ENCODE results near the gene NTSR2.
"Not testable (repeated sequence)": the region's sequence is repeated elsewhere in the genome, so short reads cannot be mapped to it uniquely, and the experiment has no call there.

The NTSR2 gene

DNA sequence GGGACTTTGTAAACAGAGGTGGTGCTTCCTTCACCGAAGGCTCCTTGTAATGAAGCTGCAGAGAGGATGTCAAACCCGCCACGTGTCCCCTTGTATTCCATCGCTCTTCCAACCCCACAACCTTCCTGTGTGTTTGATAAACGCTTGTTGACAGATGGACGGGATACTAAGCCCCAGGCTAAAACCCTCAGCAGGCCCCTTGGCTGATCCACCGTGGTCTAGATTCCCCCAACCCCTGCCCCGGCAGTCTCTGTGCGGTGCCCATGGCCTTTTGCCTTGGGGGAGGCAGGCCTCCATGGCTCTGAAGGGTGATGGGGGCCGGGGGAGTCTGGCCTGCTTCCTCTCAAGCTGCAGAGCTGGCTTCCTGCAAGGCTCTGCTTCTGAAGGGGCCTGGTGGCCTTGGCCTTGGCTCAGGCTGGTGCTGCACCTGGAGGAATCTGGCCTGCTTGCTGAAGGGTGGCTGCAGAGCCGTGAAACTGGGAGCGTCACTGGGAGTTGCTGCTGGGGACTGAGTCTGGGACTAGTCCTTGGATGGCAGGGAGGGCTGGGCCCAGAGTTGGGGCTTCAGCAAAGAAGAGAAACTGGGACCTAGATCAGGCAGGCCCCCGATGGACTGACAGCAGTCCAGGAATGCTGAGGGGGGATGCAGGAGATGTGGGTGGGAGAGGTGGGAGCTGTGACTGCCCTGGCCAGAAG lies 9.6 kb upstream of the NTSR2 start:
- DNase-seq: peak in 1 of 2 experiments; percentile 68

GRCh38 chr2:11679016-11679415 lies 9.0 kb upstream of the NTSR2 start:
- DNase-seq: no peak

DNA sequence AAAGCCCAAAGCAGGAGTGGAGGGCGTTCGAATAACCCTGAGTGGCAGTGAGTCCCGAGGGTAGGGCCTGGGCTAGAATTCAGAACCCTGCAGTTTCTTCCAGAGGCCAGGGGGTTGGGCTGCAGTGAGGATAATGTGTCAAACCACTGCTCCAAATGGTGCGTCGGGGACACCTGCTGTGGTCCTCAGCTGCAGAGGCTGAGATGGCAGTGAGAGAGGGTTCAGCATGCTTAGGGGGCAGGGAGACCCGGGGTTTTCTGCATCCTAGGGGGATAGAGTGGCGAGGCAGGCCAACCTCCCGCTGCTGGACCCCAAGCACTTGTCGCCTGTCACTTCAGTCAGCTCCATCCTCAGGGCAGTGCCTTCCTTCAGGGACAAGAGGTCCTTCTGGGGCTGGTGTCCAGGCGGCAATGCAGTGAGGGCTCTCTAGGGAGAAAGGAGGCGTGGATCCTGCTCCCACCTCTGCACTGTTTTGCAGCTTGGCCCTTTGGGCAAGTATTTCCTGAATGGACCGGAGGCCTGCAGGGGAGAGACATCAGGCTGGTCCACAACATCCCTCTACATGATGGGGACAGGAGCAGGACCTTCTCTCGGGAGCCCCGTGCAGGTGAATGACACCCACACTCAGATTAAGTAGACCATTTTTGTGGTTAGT lies 8.4 kb upstream of the NTSR2 start:
- no peak for DNase-seq

- no peak for DNase-seq
Measured at GRCh38 chr2:11677136-11678055, 7.4 kb upstream of the NTSR2 start.

DNA sequence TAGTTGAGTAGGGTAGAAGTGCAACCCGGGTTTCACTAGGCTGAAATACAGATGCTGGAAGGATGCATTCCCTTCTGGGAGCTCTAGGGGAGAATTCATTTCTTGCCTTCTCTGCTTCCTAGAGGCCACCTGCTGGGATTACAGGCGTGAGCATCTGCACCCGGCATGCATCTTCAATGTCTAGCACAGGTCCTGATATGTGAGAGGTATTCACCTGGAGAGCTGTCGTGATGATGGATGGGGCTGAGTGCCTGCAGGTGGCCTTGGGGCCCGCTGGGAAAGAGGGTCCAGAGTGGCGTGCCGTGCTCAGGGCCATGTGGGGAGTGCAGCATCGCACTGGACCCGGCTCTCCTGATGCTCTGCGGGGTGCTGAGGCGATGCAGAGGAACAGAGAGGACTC lies 6.6 kb upstream of the NTSR2 start:
- no peak for DNase-seq

- DNase-seq: no peak
Measured at GRCh38 chr2:11675423-11676112, 5.6 kb upstream of the NTSR2 start.

DNA sequence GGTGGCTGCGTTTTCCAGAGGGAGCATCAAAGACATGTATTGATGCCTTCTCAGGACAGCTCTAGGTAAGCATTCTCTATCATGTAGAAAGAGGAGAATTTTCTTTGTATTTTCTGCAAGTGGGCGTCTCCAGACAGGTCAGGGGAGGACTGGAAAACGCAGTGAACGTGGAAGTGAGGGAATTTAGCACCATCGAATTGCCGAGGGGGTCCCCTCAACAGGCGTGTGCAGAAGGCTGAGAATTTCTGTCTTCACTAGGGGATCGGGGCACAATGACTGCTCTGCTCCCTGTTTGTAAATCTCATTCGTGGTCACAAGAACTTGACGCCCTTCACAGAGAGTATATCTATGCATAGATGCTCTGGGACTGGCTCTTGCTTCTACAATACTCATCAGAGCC lies 5.0 kb upstream of the NTSR2 start:
- no peak for DNase-seq

DNA sequence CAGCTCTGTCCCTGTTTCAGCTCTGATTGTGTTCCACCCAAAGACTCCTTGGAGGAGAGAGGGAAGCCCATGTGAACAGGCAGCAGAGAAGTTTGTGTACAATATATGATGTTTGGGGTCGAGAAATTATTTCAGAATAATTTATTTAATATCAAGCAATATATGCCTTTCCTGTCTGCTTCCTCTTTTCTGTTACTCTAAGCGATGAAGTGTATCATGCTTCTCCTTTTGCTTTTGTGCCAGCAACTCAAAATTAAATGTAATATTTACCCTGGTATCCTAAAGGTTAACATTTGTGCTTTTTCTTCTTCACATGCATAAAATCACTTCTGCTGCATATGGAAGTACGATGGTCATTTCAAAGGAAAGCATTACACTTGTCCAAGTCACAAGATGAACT lies 2.4 kb upstream of the NTSR2 start:
- no peak for DNase-seq

GRCh38 chr2:11667866-11668637 lies 1.9 kb downstream of the NTSR2 start:
- no peak for DNase-seq

GRCh38 chr2:11667194-11667593 lies 2.8 kb downstream of the NTSR2 start:
- DNase-seq: no peak

DNA sequence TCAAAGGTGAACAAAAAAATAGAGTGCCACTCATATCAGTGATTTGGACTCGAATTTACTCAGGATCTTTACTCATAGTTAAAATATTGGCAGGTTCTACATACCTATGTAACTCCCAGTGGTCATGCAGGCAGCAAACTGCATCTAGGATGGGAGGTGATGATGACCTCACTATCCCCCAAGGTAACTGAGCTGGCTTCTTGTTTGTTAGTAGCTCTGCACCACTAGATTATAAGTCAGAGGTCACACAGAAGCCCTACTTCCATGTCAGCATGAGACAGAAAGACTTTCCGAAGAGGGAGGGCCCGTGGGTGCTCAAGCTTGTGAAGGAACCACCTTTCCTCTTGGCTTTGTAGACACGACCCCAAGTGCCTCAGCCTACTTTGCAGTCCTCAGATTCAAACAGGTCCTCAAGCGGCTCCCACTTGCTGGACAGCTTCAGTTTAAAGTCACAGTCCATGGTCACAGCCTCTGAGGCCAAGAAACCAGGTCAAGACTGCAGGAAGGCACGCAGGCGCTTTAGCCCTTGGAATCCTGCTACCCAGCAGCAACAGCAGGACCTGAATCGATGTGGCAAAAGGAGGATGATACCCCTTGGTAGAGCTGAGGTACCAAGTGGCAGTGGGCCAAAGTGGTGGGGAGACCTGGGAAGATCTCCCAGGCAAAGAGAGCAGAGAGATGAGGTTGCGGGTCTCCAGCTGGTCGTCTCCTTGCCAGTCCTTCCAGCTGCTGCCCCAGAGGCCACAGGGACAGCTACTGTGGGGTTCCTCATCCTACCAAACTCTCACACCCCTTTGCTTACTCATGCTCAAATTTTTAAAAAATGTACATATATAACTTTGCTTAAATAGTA lies 4.3 kb downstream of the NTSR2 start:
- no peak for DNase-seq

- no peak for DNase-seq
Measured at GRCh38 chr2:11665028-11665427, 5.0 kb downstream of the NTSR2 start.

- no peak for DNase-seq
Measured at GRCh38 chr2:11663427-11663826, 6.6 kb downstream of the NTSR2 start.

DNA sequence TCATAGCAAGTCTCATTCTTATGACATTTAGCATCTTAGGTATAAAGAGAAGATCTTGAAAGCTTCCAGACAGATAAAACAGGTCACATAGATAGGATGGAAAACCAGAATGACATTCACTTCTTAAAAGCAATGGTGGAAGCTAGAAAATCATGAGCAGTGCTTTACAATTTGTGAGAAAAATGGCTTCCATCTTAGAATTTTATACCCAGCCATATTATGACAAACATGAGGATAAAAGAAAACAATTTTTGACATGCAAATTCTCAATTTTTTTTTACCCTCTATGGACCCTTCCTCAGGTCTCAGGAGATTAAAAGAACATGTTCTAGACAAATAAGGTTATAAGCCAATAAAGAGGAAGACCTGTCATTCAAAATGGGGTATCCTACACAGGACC lies 7.1 kb downstream of the NTSR2 start:
- no peak for DNase-seq

- no peak for DNase-seq
Measured at GRCh38 chr2:11661891-11662435, 8.0 kb downstream of the NTSR2 start.

DNA sequence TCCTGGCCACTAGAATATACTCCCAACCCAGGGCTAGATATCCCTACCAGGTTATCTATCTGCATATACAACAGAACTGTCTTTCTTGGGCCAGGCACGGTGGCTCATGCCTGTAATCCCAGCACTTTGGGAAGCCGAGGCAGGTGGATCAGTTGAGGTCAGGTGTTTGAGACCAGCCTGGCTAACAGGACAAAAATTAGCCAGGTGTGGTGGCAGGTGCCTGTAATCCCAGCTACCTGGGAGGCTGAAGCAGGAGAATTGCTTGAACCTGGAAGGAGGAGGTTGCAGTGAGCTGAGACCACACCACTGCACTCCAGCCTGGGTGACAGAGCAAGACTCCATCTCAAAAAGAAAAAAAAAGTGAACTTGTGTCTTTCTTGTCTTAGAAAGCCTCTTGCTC lies 9.6 kb downstream of the NTSR2 start:
- not testable (repeated sequence) for DNase-seq

DNA sequence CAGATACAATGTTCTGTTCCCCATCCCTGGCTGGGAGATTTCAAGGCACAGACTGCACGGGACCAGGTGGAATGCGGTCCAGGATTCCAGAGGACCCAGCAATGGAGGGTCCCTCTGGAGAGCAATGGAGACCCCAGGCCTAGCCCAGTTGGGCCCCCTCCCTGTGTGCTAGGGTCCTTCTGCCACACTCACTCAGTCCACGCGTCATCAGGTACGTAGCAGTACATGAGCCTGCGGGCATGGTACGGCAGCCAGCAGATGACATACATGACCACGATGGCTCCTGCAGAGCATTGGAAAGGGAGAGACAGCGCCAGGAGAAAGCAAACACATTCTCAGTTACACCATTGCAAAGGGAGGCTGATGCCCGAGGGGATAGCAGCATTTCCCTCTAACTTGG lies 10.1 kb downstream of the NTSR2 start:
- no peak for DNase-seq

- no peak for DNase-seq
Measured at GRCh38 chr2:11659115-11659475, 10.9 kb downstream of the NTSR2 start.

DNA sequence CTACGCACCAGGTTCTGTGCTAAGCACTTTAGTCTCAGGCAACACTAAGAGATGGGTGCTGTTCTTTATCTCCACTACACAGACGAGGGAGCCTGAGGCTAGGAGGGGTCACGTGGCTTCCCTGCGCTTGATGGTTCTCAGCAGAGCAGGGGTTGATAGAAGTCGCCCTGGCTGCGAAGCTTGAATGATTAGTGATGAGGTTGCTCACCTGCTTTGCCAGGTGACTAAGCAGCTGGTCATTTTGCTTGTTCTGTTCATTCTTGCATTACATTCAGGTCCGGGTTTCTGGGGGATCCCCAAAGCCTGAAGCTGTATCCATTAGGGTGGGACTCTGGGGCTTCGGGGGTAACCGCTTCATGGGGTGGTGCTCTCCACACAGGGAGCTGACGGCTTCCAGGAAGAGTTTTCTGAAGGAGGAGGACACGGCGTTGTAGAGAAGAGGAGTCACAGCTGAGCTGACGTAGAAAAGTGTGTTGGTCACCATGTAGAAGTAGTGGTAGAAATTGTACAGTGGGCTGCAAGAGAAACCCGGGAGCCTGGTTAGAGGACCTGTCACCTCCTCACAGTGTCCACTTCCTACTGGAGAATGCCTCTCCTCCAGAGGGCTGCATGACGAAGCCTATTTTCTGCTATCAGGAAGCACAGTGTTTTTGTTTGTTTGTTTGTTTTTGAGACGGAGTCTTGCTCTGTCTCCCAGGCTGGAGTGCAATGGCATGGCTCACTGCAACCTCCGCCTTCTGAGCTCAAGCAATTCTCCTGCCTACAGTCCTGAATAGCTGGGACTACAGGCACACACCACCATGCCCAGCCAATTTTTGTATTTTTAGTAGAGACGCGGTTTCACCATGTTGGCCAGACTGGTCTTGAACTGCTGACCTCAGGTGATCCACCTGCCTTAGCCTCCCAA lies 11.5 kb downstream of the NTSR2 start:
- no peak for DNase-seq

- DNase-seq: no peak
Measured at GRCh38 chr2:11657646-11658045, 12.3 kb downstream of the NTSR2 start.
